PC-9 (cell line): ENCODE results near the gene AMBRA1.

Source experiments
- EZH2 ChIP-seq: fragments of 200-600 bp; sonication (generic); IDR thresholded peaks from 2 replicates; pipeline ENCODE4 v1.8.0; 2017; ENCODE audit warnings: antibody characterized with exemption, low read depth
- TF ChIP-seq, protein P1 (sequence below): fragments of 200-600 bp; sonication (generic); conservative IDR thresholded peaks from 2 replicates; pipeline ENCODE4 v1.6.1; 2017; ENCODE audit warnings: mixed run types, antibody characterized with exemption, mild to moderate bottlenecking, moderate library complexity

DNA sequence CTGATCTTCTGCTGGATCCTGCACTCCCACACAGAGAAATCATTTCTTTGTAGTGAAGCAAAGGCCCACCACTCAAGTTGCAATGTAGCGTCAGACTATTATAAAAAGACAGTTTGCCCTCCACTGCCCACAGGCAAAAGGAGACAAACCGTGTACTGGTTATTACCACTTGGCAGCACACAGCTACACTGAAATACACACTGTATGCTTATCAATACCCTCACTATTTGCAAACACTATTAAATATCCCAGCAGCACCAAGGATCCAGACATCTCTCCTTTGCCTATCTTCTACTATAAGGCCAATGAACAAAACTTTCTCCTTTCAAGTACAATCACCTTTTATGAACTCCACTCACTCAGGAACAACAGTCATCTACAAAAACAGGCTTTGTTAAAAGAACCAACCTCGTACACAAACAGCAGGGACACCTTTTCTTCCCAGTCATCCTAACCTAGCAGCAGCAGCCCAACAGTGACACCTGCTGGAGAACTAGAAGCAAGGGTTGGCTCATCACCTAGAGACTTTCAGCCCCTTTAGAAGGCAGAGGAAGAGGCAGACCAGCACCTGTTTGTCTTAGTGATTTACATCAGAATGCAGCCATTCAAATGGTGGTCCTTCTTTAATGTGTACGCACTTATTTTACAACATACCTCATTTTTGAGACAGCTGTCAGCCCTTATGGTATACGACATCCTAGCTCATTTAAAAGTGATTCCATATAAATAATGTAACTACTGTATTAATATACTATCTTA is 56.1 kb downstream of the AMBRA1 start:
- TF ChIP-seq EZH2 = no peak
- TF ChIP-seq, protein P1, sequence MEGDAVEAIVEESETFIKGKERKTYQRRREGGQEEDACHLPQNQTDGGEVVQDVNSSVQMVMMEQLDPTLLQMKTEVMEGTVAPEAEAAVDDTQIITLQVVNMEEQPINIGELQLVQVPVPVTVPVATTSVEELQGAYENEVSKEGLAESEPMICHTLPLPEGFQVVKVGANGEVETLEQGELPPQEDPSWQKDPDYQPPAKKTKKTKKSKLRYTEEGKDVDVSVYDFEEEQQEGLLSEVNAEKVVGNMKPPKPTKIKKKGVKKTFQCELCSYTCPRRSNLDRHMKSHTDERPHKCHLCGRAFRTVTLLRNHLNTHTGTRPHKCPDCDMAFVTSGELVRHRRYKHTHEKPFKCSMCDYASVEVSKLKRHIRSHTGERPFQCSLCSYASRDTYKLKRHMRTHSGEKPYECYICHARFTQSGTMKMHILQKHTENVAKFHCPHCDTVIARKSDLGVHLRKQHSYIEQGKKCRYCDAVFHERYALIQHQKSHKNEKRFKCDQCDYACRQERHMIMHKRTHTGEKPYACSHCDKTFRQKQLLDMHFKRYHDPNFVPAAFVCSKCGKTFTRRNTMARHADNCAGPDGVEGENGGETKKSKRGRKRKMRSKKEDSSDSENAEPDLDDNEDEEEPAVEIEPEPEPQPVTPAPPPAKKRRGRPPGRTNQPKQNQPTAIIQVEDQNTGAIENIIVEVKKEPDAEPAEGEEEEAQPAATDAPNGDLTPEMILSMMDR = peak; percentile 97
